NCI-H1930 (cell line): Measurements from ENCODE around the gene HIP1R.
"Not testable (repeated sequence)": the region's sequence is repeated elsewhere in the genome, so short reads cannot be mapped to it uniquely, and the experiment has no call there.

Experiments used
- DNase-seq, 2 experiments: peaks; one replicate each; lab custom pipeline; 2025; lab: John Stamatoyannopoulos, UW

Gene HIP1R

GRCh38 chr12:122873540-122873939 lies 38.3 kb downstream of the HIP1R start:
- no peak for DNase-seq

GRCh38 chr12:122874081-122874480 lies 38.8 kb downstream of the HIP1R start:
- no peak for DNase-seq

- DNase-seq = no peak
Observed at GRCh38 chr12:122875590-122876220, 40.4 kb downstream of the HIP1R start.

GRCh38 chr12:122876281-122876680 lies 41.0 kb downstream of the HIP1R start:
- not testable (repeated sequence) for DNase-seq

- no peak for DNase-seq
Observed at GRCh38 chr12:122876731-122877130, 41.5 kb downstream of the HIP1R start.

GRCh38 chr12:122878780-122879612 lies 43.7 kb downstream of the HIP1R start:
- no peak for DNase-seq

- DNase-seq = no peak
Observed at GRCh38 chr12:122880155-122880667, 45.0 kb downstream of the HIP1R start.

GRCh38 chr12:122880668-122881067 lies 45.4 kb downstream of the HIP1R start:
- no peak for DNase-seq

GRCh38 chr12:122882908-122883558 lies 47.8 kb downstream of the HIP1R start:
- DNase-seq = no peak

GRCh38 chr12:122884091-122884826 lies 49.0 kb downstream of the HIP1R start:
- DNase-seq = no peak

GRCh38 chr12:122884860-122885259 lies 49.6 kb downstream of the HIP1R start:
- DNase-seq = no peak

- no peak for DNase-seq
Observed at GRCh38 chr12:122886161-122886560, 50.9 kb downstream of the HIP1R start.

GRCh38 chr12:122886851-122887818 lies 51.9 kb downstream of the HIP1R start:
- DNase-seq = no peak

- no peak for DNase-seq
Observed at GRCh38 chr12:122887819-122888212, 52.6 kb downstream of the HIP1R start.

GRCh38 chr12:122888232-122888752 lies 53.0 kb downstream of the HIP1R start:
- DNase-seq = no peak

GRCh38 chr12:122889761-122890520 lies 54.7 kb downstream of the HIP1R start:
- DNase-seq = no peak

GRCh38 chr12:122891661-122892525 lies 56.6 kb downstream of the HIP1R start:
- DNase-seq = no peak

GRCh38 chr12:122892724-122893123 lies 57.5 kb downstream of the HIP1R start:
- DNase-seq = not testable (repeated sequence)
